WTC11 (cell line): ENCODE results near the gene CHTF18.

Experiments
- ATF2 ChIP-seq: sonication (generic); formaldehyde crosslinking; IDR thresholded peaks from 2 replicates; pipeline ENCODE4 v1.8.1; 2022; ENCODE audit warnings: low read depth, missing genetic modification reagents, borderline replicate concordance
- CTCF ChIP-seq: fragments of 200-600 bp; IDR thresholded peaks from 2 replicates; pipeline ENCODE4 v1.8.0; 2022; ENCODE audit warnings: antibody characterized with exemption
- E2F4 ChIP-seq: sonication (generic); formaldehyde crosslinking; IDR thresholded peaks from 2 replicates; pipeline ENCODE4 v1.8.1; 2022; ENCODE audit warnings: low read depth, mild to moderate bottlenecking, moderate library complexity, missing genetic modification reagents, borderline replicate concordance
- EMX1 ChIP-seq: fragments of 250-450 bp; sonication (Bioruptor Pico); IDR thresholded peaks from 2 replicates; pipeline ENCODE4 v1.8.0; 2021; ENCODE audit warnings: mild to moderate bottlenecking
- FOXK1 ChIP-seq: sonication (generic); formaldehyde crosslinking; IDR thresholded peaks from 2 replicates; pipeline ENCODE4 v1.8.0; 2022; ENCODE audit warnings: mild to moderate bottlenecking, moderate library complexity, missing genetic modification reagents
- NR2C2 ChIP-seq: sonication (generic); formaldehyde crosslinking; IDR thresholded peaks from 2 replicates; pipeline ENCODE4 v1.8.0; 2022; ENCODE audit warnings: mild to moderate bottlenecking, missing genetic modification reagents
- NR3C1 ChIP-seq: sonication (generic); formaldehyde crosslinking; conservative IDR thresholded peaks from 2 replicates; pipeline ENCODE4 v1.8.1; 2023; ENCODE audit warnings: low read depth, mild to moderate bottlenecking, missing genetic modification reagents
- OVOL2 ChIP-seq: fragments of 250-450 bp; sonication (Bioruptor Pico); IDR thresholded peaks from 2 replicates; pipeline ENCODE4 v1.9.0; 2021; ENCODE audit warnings: mild to moderate bottlenecking, borderline replicate concordance
- PRDM15 ChIP-seq: sonication (generic); formaldehyde crosslinking; IDR thresholded peaks from 2 replicates; pipeline ENCODE4 v1.8.0; 2022; ENCODE audit warnings: missing genetic modification reagents
- RELA ChIP-seq: sonication (generic); formaldehyde crosslinking; IDR thresholded peaks from 2 replicates; pipeline ENCODE4 v1.8.1; 2022; ENCODE audit warnings: missing genetic modification reagents, mild to moderate bottlenecking, borderline replicate concordance
- RORB ChIP-seq: fragments of 250-450 bp; sonication (Bioruptor Pico); IDR thresholded peaks from 2 replicates; pipeline ENCODE4 v1.9.0; 2021; ENCODE audit warnings: mild to moderate bottlenecking
- TP53 ChIP-seq: sonication (generic); formaldehyde crosslinking; IDR thresholded peaks from 2 replicates; pipeline ENCODE4 v1.8.1; 2023; ENCODE audit warnings: mild to moderate bottlenecking, missing genetic modification reagents
- USF2 ChIP-seq: sonication (generic); formaldehyde crosslinking; IDR thresholded peaks from 2 replicates; pipeline ENCODE4 v1.8.1; 2023; ENCODE audit warnings: mild to moderate bottlenecking, missing genetic modification reagents, moderate library complexity
- ZNF317 ChIP-seq: sonication (generic); formaldehyde crosslinking; IDR thresholded peaks from 2 replicates; pipeline ENCODE4 v1.8.1; 2023; ENCODE audit warnings: low read depth, mild to moderate bottlenecking, moderate library complexity, missing genetic modification reagents, borderline replicate concordance

GRCh38 chr16:801584-802363, 13.4 kb downstream of the CHTF18 start:
- TF ChIP-seq FOXK1: no peak
- TF ChIP-seq NR2C2 (CRISPR knock-in tag): no peak
- TF ChIP-seq ATF2 (CRISPR knock-in tag): no peak
- no peak for TF ChIP-seq TP53
- TF ChIP-seq USF2 (CRISPR knock-in tag): no peak
- TF ChIP-seq NR3C1 (CRISPR knock-in tag): no peak
- no peak for TF ChIP-seq RORB (CRISPR knock-in tag)
- TF ChIP-seq RELA (CRISPR knock-in tag): no peak
- no peak for TF ChIP-seq ZNF317 (CRISPR knock-in tag)
- TF ChIP-seq EMX1: no peak
- TF ChIP-seq CTCF: no peak
- TF ChIP-seq E2F4 (CRISPR knock-in tag): no peak
- TF ChIP-seq OVOL2: no peak
- no peak for TF ChIP-seq PRDM15
